Eye (tissue), 1 donor: ENCODE results near the gene ASIC3.

Experiments used
- DNase-seq: peaks from one replicate; pipeline ENCODE4 v3.0.0-alpha.2; 2015

Gene ASIC3

GRCh38 chr7:151088856-151089699, 40.7 kb downstream of the ASIC3 start:
- DNase-seq: peak; percentile 80

GRCh38 chr7:151089893-151090730, 41.8 kb downstream of the ASIC3 start:
- no peak for DNase-seq

- no peak for DNase-seq
Measured at GRCh38 chr7:151091003-151091402, 42.7 kb downstream of the ASIC3 start.

- no peak for DNase-seq
Measured at GRCh38 chr7:151091431-151091830, 43.1 kb downstream of the ASIC3 start.

GRCh38 chr7:151091988-151092387, 43.7 kb downstream of the ASIC3 start:
- no peak for DNase-seq

- no peak for DNase-seq
Measured at GRCh38 chr7:151093748-151094147, 45.4 kb downstream of the ASIC3 start.

GRCh38 chr7:151094675-151095074, 46.3 kb downstream of the ASIC3 start:
- no peak for DNase-seq

- DNase-seq: no peak
Measured at GRCh38 chr7:151095123-151095797, 46.9 kb downstream of the ASIC3 start.

- DNase-seq: no peak
Measured at GRCh38 chr7:151095828-151096475, 47.6 kb downstream of the ASIC3 start.

GRCh38 chr7:151099486-151100211, 51.3 kb downstream of the ASIC3 start:
- DNase-seq: no peak

GRCh38 chr7:151100921-151101320, 52.6 kb downstream of the ASIC3 start:
- no peak for DNase-seq

- no peak for DNase-seq
Measured at GRCh38 chr7:151101621-151102396, 53.5 kb downstream of the ASIC3 start.
